BJ (cell line): ENCODE measurements around the gene RNF212. TPM values are rescaled to one million over a fixed set of nuclear protein-coding genes. Genes with fewer than 3 reads are reported as not detected.

Experiments used
- CTCF ChIA-PET: fragments of 350-600 bp; formaldehyde crosslinking; extraction: SDS; loops from one replicate; lab custom pipeline; 2021; ENCODE audit warnings: antibody characterized with exemption, inconsistent platforms; lab: Yijun Ruan, JAX
- POLR2A ChIA-PET: fragments of 300-600 bp; sonication (Branson Sonifier 250); formaldehyde crosslinking; extraction: SDS; loops from one replicate; lab custom pipeline; 2021; ENCODE audit warnings: antibody characterized with exemption; lab: Charles Lee
- DNase-seq: peaks from one replicate; pipeline ENCODE4 v3.0.0-alpha.2; 2011; ENCODE audit warnings: low read depth
- H3K27me3 ChIP-seq: 2 replicates; pipeline ENCODE4 v1.6.0; 2011; ENCODE audit warnings: low read length; ENCODE audit not compliant: control insufficient read depth, insufficient read depth
- H3K36me3 ChIP-seq: 2 replicates; pipeline ENCODE4 v1.5.1; 2011; ENCODE audit warnings: low read length; ENCODE audit not compliant: control insufficient read depth, insufficient read depth
- H3K4me3 ChIP-seq: 2 replicates; pipeline ENCODE4 v1.5.1; 2011; ENCODE audit warnings: low read depth, mild to moderate bottlenecking, control low read depth, low read length
- CTCF ChIP-seq: IDR thresholded peaks from 2 replicates; pipeline ENCODE4 v1.5.1; 2011; ENCODE audit warnings: low read depth, mild to moderate bottlenecking, control low read depth, inconsistent platforms, low read length, moderate library complexity; ENCODE audit not compliant: insufficient read depth
- polyA plus RNA-seq: library from polyadenylated mRNA; depleted of rRNA; stranded (reverse); fragments of >200 nt; gene quantifications from 2 replicates; pipeline ENCODE4 v1.2.3, GENCODE V29; 2011

The RNF212 gene
- polyA plus RNA-seq, 1 experiment: 2.9 TPM

GRCh38 chr4:1085404-1085799, 28.0 kb downstream of the RNF212 start:
- POLR2A ChIA-PET: no interaction called here
- CTCF ChIA-PET: interaction anchor here (1.3 kb wide), 2 partner anchors 9 to 13 kb away, joined by 3 to 4 read pairs; no protein-coding TSS in a partner anchor
- H3K36me3 ChIP-seq: no peaks in the 10 kb centered on the region

GRCh38 chr4:1084796-1085403, 28.5 kb downstream of the RNF212 start:
- H3K4me3 ChIP-seq: no peak overlapping the region
- CTCF ChIA-PET: interaction anchor here (1.3 kb wide), 2 partner anchors 9 to 13 kb away, joined by 3 to 4 read pairs; no protein-coding TSS in a partner anchor
- POLR2A ChIA-PET: no interaction called here
- no peak for DNase-seq
- H3K36me3 ChIP-seq: no peaks in the 10 kb centered on the region
- no peak for TF ChIP-seq CTCF
- H3K27me3 ChIP-seq: peaks cover 6% of the 10 kb centered on the region

More at GRCh38 chr4:1085404-1085799, 28.0 kb downstream of the RNF212 start:
- no peak for TF ChIP-seq CTCF
- H3K27me3 ChIP-seq: peaks cover 6% of the 10 kb centered on the region
- no peak for DNase-seq
- no peak overlapping the region for H3K4me3 ChIP-seq

- H3K27me3 ChIP-seq: peaks cover 6% of the 10 kb centered on the region
- POLR2A ChIA-PET: no interaction called here
- H3K4me3 ChIP-seq: no peak overlapping the region
- CTCF ChIA-PET: interaction anchor here (1.3 kb wide), 2 partner anchors 10 to 12 kb away, joined by 3 to 4 read pairs; no protein-coding TSS in a partner anchor
- no peak for TF ChIP-seq CTCF
- no peaks in the 10 kb centered on the region for H3K36me3 ChIP-seq
- DNase-seq: no peak
Measured at GRCh38 chr4:1084394-1084793, 29.0 kb downstream of the RNF212 start.

DNA sequence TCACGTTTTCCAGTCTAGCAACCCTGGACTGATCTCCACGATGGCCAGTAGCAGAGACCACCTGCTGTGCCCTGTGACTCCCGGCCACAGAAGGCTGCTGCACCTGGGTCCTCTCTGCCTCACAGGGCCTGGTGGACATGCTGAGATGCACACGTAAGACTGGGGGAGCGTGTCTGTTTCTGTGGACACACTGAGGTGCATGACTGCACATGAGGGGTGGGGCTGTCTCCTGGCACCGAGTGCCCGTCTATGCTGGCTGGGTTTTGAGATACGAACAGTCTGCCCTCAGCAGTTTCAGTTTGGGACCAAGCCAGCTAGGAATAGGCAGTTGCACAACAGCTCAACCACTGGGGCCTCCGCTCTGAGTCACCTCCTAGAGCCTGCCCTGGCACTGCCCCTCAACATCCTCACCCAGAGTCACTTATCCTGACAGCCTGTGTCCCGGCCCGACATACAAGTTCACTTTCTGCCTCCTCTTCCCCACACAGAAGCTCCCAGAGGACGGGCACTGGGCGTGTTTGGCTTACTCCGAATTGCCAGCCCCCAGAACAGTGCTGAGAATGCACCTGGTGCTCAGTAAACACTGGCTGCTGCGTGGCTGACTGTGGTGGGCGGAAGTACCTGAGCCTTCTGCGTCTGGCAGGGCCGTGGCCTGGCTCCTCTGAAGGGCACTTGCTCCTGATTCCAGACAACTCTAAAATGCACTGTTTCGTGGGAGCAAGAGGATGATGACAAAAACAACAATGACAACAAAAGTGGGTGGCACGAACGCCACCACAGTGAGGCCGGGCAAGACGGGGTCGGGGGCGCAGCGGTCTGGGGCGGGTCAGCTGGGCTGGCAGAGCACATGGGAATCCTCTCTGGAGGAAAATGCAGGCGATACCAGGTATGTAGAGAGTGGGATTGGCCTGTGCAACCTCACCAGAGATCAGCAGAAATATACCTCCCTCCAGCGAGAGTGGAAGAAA, 30.9 kb downstream of the RNF212 start:
- Histone ChIP-seq H3K4me3 (no peak overlapping the region), H3K27me3 (peaks cover 6% of the 10 kb centered on the region), H3K36me3 (no peaks in the 10 kb centered on the region)
- no peak for DNase-seq
- CTCF ChIA-PET: interaction anchor here (1.1 to 1.6 kb wide), 2 partner anchors 9 kb away, joined by 5 to 6 read pairs; no protein-coding TSS in a partner anchor
- TF ChIP-seq CTCF: no peak
- POLR2A ChIA-PET: no interaction called here

DNA sequence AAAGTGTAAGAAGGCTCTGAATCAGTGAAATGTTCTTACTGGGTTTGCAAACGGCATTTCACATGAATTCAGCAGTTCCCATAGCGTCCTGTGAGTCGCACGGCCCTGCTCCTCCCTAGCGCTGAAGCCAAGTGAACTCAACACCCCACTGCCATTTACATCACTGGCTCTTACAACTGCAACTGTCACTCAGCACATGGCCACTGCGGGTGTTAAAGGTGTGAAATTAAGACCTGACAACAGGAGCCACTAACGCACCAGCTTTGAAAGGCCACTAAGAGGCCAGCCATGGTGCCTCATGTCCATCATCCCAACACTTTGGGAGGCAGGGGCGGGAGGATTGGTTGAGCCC, 31.7 kb downstream of the RNF212 start:
- no peak for DNase-seq
- ChIA-PET CTCF (interaction anchor here (1.6 kb wide), 1 partner anchor 10 kb away, joined by 6 read pairs; no protein-coding TSS in a partner anchor), POLR2A (no interaction called here)
- Histone ChIP-seq H3K27me3 (peaks cover 6% of the 10 kb centered on the region), H3K4me3 (no peak overlapping the region), H3K36me3 (no peaks in the 10 kb centered on the region)
- no peak for TF ChIP-seq CTCF
